Activated CD4-positive, alpha-beta T cell treated with anti-CD3 and anti-CD28 coated beads, Interleukin-2, amount 50 U/mL, for 16 hours (primary cell): Measurements from ENCODE around the gene RBM38.
"Not testable (repeated sequence)": the region's sequence is repeated elsewhere in the genome, so short reads cannot be mapped to it uniquely, and the experiment has no call there.

Source experiments
- DNase-seq: peaks from one replicate; pipeline ENCODE4 v3.0.0-alpha.2; 2020

Gene RBM38

GRCh38 chr20:57405236-57406016 is 14.2 kb downstream of the RBM38 start:
- DNase-seq = no peak

- DNase-seq = no peak
These were observed 16.4 kb downstream of the RBM38 start for GRCh38 chr20:57407541-57407956.

GRCh38 chr20:57408131-57408530 is 16.9 kb downstream of the RBM38 start:
- DNase-seq = no peak

GRCh38 chr20:57408536-57409233 is 17.5 kb downstream of the RBM38 start:
- DNase-seq = no peak

- DNase-seq = no peak
These were observed 18.1 kb downstream of the RBM38 start for GRCh38 chr20:57409316-57409671.

- no peak for DNase-seq
These were observed 18.6 kb downstream of the RBM38 start for GRCh38 chr20:57409672-57410397.

- no peak for DNase-seq
These were observed 19.3 kb downstream of the RBM38 start for GRCh38 chr20:57410398-57410920.

- DNase-seq = no peak
These were observed 19.7 kb downstream of the RBM38 start for GRCh38 chr20:57410924-57411323.

DNA sequence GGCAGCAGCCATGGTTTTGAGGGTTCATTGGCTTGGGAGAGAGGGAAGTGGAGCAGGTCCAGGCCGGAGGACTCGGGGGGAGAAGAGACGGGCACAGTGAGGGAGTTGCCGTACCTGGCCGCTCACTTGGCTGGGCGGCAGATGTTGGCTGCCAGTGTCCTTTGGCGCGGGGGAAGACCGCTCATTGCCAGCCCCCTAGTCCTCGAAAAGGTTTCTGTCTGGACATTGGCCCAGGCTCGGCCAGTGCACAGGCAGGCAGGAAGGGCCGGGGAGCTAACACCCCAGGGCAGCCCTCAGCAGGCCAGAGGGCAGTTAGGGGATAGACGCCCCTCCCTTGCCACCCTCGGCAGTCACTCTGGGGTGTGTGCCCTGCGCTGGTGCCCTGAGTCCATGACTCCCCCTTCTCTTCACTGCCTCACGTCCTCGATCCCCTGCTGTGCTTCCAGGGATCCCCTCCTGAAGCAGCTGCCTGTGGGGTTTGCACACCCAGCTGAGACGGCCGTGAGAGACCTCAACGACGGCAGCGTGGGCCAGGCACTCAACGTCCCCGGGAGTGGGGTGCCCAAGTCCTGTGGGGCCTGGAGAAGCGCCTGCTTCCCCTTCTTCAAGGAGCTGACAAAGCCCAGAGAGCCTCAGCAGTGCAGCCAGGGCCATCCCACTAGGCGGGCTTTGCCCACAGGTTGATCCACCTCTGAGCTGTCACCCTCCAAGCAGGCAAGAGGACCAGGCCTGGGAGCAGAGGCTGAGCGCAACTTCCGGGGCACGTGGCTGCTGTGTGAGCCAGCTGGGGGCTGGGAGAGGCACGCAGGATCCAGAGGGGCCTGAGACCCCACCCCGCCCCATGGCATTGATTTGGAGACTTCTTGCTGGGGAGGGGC is 20.4 kb downstream of the RBM38 start:
- no peak for DNase-seq

DNA sequence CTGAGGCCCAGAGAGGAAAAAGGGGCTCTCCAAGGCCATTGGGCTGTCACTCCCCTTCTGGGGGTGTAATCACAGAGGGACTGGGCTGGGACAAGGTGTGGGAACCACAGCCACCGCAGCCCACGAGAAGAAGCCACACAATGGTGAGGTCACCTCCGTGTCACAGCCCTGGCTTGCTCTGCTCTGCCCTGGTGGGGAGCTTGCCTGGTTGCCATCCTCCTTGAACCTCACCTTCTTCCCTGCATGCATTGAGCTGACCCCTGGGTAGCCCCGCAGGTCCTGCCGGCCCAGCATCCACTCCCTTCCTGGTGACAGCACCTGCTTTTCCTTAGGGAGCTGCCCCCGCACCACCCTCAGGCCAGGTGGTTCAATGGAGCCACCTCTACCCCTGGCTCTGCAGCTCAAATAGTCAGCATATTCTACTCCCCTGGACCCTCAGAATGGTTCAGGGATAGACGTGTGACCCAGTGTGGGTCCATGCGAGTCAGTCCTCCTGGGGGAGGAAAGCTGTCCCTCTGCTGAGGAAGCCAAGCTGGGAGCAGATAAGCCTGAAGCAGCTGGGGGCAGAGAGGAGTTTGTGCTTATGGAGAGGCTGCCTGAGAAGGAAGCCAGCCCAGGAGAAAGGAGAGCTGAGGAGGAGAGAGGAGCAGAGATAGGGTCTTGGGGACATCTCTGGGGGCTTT is 21.3 kb downstream of the RBM38 start:
- DNase-seq = no peak

GRCh38 chr20:57413986-57414385 is 22.8 kb downstream of the RBM38 start:
- DNase-seq = no peak

- DNase-seq = no peak
These were observed 23.8 kb downstream of the RBM38 start for GRCh38 chr20:57414867-57415592.

GRCh38 chr20:57415771-57416170 is 24.6 kb downstream of the RBM38 start:
- no peak for DNase-seq

DNA sequence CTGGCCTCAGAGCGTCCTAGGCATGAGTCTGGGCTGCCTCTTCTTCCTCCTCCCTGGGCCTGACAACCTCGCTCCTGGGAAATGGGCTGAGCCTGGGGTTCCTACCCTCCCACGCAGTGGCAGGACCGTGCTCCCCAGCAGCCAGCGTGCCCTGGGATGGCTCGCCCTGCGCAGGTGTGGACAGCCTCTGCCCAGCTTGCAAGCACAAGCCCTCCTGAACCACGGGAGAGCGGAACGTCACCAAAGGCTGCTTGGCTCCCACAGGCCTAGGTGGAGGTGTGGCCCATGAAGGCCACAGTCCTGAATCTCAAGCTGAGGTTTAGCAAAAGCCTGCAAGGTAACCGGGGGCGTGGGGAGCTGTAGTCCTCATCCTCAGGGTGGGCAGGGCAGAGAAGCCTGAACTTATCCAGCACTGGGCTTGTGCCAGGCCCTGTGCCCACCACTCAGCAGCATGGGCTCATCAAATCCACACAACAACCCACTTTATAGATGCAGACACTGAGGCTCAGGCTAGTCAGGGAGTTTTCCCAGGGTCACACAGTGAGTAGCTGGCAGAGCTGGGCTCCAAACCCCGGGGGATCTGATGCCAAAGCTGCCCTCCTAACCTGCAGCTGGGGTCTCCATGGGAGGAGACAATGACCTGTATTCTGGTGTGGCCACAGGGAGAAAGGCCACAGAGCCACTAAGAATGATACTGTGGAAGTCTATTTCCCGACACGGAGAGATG is 25.3 kb downstream of the RBM38 start:
- no peak for DNase-seq

GRCh38 chr20:57417051-57417689 is 26.0 kb downstream of the RBM38 start:
- DNase-seq = no peak

GRCh38 chr20:57417830-57418780 is 26.9 kb downstream of the RBM38 start:
- no peak for DNase-seq

- DNase-seq = not testable (repeated sequence)
These were observed 28.3 kb downstream of the RBM38 start for GRCh38 chr20:57419479-57419878.

DNA sequence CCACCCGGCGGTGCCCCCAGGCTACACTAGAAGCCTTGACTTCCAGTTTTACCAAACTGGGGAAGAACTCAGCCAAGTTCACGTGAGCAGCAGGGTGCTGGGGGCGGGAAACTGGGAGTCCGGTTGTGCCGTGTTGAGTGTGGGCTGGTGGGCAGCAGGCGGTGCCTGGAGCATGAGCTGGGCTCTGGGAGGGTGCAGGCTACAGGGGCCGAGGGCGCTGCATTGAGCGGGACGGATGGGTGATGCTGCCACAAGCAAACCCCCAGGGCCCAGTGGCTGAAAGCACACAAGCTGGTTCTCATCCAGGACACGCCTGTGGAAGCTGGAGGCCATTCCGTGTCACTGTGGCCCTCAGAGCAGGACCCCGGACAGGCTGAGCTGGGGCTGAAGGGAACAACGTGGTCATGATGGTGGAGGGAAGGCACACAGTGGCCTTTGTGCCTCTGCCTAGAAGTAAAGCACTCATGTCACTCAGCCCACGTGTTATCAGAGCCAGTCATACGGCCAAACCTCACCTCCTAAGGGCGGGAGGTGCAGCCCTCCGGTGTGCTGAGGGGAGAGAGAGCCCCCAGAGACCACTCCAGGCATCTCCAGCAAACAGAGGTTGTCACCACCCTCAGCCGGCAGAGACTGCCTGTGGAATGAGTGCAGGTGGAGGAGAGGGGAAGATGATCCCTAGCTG is 29.5 kb downstream of the RBM38 start:
- no peak for DNase-seq
